Measurements from ENCODE around the gene SYNM.
A peak's percentile ranks its signal among the peaks of the same experiment; 100 is the strongest.

Gene SYNM

GRCh38 chr15:99145005-99145404, 40.1 kb downstream of the SYNM start:
- DNase-seq, result no peak

- DNase-seq, result no peak
Measured at GRCh38 chr15:99145778-99146177, 40.9 kb downstream of the SYNM start.

GRCh38 chr15:99146661-99147060, 41.8 kb downstream of the SYNM start:
- no peak for DNase-seq

DNA sequence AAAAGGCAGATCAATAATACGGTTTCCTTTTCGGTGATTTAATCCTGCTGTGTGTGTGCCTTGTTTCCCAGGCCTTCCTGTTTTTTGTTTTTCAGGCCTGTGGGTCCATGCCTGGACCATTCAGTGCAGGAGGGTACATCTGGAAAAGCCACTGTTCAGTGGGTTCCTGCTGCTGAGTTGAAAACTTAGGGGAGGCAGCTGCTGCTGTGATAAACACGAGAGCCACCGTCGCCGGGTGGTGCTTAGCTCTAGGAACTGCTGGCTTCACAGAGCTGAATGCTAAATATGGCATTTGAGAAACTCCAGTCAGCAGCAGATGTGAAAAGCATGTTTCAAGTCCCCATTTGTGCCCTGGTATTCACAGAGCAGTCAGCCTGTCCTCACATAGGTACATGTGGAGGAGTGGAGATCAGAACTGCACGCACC, 44.0 kb downstream of the SYNM start:
- DNase-seq, result no peak

DNA sequence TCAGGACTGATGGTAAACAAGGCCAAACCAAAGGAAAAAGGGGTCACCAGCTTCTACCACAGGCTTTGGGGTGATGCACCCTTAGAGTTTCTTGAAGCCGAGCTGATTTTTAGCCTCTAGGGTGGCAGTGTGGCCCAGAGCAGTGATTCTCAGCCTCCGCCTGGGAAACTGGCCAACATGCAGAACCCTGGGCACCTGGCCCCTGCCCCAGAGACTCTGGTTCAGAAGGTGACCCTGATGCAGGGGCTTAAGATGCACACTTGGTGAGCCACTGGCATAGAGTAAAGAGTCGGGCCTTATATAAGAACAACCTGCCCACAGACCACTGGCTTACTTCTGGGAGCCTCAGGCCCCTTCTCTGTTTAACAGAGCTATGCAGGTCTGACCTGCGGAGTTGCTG, 44.5 kb downstream of the SYNM start:
- no peak for DNase-seq

DNA sequence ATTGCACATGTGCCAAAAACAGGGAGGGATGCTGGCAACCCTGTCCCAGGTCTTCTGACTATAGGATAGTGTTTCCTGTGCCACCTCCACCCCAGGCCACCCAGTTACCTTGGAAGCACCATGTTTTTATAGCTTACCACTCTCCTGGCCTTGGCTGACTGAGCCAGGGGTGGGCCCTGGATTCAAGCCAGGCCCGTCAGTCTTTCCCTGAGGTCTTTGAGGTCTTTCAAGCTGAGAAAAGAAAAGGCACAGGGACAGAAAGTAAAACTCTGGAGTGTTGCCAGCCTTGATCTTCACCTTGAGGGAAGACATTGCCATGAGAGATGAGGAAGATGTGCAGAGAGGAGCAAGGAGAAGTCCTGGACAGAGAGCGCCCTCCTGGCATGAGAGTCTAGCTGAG, 46.3 kb downstream of the SYNM start:
- DNase-seq, result no peak

- no peak for DNase-seq
Measured at GRCh38 chr15:99153026-99153535, 48.2 kb downstream of the SYNM start.

DNA sequence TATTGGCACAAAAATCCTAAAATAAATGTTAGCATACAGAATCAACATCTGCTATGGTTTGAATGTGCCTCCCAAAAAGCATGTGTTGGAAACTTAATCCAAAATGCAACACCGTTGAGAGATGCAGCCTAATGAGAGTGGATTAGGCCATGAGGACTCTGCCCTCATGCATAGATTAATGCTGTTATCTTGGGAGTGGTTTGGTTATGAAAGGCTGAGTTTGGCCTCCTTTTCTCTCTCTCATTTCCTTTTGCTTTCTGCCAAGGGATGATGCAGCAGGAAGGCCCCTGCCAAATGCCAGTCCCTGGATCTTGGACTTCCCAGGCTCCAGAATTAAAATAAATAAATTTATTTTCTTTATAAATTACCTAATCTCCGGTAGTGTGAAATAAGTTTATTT, 49.4 kb downstream of the SYNM start:
- no peak for DNase-seq

DNA sequence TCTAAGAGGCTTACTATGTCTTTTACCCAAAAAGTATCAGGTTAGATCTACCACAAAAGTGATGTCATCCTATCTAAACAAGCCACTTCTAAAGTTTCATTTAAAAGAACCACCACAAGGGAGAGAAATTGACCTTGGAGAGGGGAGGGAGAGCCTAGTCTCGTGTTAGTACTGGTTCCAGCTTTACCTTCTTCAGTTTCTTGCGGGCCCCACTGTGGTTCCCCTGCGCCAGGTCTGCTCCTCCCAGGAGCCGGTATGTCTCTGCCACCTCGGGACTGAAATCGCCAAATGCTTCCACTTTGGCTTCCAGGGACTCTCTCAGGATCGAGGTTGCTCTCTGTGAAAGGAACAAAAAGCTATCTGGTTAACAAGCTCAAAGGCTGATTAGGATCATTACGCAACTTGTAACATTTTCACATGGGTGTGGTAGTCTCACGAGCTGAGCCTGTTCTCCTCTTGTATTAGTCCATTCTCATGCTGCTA, 51.1 kb downstream of the SYNM start:
- no peak for DNase-seq

- no peak for DNase-seq
Measured at GRCh38 chr15:99157456-99157855, 52.6 kb downstream of the SYNM start.

- no peak for DNase-seq
Measured at GRCh38 chr15:99158626-99159412, 53.9 kb downstream of the SYNM start.

DNA sequence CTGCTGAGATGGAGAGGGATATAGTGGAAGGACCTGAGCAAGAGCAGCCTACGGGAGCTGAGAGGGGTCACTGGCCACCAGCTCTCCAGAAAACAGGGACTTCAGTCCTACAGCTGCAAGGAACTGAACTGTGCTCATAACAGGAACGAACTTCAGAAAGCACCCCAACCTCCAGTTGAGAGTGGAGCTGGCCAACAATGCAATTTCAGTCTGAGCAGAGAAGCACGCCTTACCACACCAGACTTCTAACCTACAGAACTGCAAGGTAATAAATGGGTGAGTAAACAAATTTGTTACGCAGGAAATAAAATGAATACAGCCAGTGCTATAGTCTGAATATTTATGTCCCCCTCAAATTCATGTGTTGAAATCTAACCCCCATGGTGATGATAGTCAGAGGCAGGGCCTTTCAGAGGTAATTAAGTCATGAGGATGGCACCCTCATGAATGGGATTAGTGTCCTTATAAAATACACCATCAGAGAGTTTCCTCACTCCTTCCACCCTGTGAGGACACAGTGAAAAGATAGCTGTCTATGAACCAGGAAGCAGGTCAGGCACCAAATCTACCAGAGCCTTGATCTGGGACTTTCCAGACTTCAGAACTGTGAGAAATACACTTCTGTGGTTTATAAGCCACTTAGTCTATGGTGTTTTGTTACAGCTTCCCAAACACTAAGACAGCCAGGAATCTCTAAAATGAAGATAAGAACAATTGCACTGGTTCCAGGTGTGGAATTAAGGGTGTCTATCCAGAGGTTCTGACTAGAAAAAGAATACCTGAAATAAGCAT, 58.6 kb downstream of the SYNM start:
- no peak for DNase-seq

GRCh38 chr15:99164119-99164518, 59.2 kb downstream of the SYNM start:
- no peak for DNase-seq

GRCh38 chr15:99165020-99165790, 60.3 kb downstream of the SYNM start:
- DNase-seq, result no peak

GRCh38 chr15:99165956-99166689, 61.2 kb downstream of the SYNM start:
- DNase-seq, result no peak

DNA sequence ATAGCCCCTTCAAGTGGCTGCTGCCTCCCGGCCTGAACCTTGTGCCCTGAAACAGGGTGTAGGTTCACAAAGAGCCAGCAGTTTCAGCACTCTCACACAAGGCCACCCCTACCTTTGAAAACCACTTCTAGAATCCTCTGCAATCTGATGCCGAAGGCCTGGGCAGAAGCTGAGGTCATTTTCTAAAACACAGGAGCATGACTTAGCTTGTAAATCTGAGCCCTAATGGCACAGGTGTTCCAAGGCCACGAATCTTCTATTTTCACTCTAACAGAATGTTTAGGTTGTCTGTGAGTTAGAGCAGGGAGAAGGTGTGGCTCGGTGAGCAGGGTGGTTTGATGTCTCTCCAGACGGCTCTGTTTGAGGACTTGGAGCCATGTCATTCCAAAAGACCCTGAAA, 62.3 kb downstream of the SYNM start:
- DNase-seq, result no peak

DNA sequence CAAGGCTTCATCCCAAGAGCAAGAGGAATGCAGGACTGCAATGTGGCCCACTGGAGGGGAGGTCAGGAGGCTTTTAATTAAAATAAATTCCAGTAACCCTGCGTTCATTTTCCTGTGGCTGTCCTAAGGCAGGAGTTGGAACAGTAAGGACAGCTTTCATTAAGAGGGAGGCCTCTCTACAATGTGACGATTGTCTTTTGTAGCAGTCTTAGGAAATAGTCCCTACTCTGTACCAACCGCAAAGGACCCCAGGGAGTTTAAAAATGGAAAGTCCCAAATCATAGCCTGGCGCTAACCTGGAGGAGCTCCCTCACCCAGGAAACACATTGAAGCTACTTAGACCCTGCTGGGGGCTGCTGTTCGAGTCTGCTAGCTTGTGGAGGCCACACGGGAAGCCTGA, 62.8 kb downstream of the SYNM start:
- no peak for DNase-seq

GRCh38 chr15:99168601-99169580, 64.0 kb downstream of the SYNM start:
- DNase-seq, result peak in 1 of 3 donors; percentile 14

- no peak for DNase-seq
Measured at GRCh38 chr15:99169769-99170311, 65.0 kb downstream of the SYNM start.

- DNase-seq, result no peak
Measured at GRCh38 chr15:99170476-99171065, 65.7 kb downstream of the SYNM start.

Measured in suppressor macrophage treated with lipopolysaccharide for 1 hour (primary cell).